ENCODE measurements around the gene FMN2.
"Not testable (repeated sequence)": the region's sequence is repeated elsewhere in the genome, so short reads cannot be mapped to it uniquely, and the experiment has no call there.

The FMN2 gene

DNA sequence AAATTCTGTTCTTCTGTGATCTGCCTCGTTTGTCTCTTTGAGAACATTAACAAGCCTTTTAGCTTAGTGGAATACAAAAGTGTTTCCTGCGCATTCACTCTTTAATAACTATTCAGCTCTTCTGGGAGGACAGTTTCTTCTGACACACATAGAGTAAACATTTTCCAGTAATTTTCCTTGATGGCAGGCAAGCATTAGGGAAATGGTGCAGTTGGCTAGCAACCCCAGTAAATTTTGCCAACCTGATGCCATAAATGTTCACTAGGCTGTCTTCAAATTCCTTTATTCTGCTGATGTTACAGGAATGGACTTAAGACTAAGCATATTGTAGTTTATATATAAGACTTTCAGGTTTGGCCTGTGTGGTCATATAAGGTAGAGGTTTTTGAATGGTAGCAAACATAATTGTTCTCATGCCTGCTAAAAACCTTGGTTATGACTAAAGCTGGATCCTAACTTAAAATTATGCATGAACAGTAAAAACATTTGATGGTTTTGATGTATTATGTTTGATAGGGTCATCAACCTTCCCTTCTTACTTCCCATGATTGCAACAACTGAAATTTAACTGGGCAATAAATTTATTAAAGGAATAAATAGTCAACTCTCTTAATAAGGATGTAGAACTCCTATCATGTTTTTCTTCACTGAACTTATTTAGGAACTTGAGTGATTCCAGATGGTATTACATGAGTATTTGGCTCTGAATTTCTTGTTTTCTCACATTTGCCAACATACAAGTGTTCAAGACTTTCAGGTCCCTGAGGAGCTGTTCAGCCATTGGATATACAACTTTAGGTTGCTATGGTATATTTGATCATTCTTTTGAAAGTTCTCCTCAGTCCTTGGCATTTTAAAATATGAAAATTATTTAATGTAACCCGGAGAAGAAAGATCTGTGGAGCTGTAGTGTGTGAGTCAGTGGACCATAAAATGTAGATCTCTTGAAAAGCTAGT is 223.4 kb downstream of the FMN2 start:
- DNase-seq (ENCODE audit: low spot score): no peak

DNA sequence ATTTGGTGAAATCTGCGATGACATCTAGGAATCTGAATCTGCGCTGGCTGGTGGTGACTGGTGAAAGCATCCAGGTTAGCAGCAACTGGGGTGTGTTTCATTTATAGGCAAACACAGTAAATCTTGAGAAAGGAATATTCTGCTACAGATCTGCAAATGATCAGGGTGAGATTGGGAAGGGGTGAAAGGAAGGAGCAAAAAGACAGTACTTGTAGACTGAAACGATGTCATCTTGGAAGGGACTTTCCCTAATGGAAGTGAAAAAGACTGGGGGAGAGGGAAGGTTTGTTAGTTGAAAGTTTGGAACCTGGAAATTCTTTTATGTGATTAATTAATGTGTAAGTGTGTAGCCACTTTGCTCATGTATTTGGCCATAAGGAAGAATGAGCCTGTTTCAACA is 228.3 kb downstream of the FMN2 start:
- DNase-seq (ENCODE audit: low spot score): no peak

DNA sequence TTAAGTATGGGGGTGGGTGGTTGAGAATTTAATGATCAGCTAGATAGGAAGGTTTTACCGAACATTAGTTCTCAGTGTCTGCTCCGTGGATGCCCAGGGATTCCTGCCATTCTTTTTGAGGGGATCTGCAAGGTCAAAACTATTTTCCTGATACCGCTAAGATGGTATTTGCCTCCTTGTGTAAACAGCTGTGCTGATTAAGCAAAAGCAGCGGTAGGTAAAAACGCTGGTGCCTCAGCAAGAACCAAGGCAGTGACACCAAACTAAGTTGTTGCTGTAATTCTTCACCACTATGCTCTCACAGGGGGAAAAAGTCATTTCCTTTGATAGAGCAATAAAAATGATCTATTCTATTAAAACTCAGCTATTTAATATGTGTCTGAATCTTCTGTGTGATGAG is 229.0 kb downstream of the FMN2 start:
- no peak for DNase-seq (ENCODE audit: low spot score)

DNA sequence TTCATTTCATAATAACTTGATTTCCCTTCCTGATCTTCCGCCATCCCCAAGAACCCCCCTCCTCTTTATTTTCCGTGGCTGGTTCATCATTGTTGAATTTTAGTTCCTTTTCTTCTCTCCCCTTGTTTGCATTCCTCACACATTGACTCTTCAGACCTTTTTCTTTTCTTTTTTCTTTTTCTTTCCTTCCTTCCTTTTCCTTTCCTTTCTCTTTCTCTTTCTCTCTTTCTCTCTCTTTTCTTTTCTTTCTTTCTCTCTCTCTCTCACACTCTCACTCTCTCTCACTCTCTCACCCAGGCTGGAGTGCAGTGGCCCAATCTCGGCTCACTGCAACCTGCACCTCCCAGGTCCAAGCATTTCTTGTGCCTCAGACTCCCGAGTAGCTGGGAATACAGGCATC is 231.3 kb downstream of the FMN2 start:
- DNase-seq (ENCODE audit: low spot score): no peak

DNA sequence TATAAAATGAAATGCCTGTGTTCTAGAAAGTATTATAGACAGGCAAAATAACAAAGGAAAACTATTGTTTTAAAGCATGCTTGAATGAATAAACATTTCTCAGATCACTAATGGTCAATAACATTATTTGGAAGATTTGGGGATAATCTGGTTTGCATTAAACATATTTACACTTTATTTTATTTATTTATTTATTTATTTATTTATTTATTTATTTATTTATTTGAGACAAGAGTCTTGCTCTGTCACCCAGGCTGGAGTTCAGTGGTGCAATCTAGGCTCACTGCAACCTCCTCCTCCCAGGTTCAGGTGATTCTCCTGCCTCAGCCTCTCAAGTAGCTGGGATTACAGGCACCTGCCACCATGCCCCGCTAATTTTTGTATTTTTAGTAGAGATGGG is 236.7 kb downstream of the FMN2 start:
- DNase-seq (ENCODE audit: low spot score): not testable (repeated sequence)

GRCh38 chr1:240329443-240329842 is 237.8 kb downstream of the FMN2 start:
- DNase-seq (ENCODE audit: low spot score): no peak

GRCh38 chr1:240332672-240333071 is 241.0 kb downstream of the FMN2 start:
- DNase-seq (ENCODE audit: low spot score): no peak

DNA sequence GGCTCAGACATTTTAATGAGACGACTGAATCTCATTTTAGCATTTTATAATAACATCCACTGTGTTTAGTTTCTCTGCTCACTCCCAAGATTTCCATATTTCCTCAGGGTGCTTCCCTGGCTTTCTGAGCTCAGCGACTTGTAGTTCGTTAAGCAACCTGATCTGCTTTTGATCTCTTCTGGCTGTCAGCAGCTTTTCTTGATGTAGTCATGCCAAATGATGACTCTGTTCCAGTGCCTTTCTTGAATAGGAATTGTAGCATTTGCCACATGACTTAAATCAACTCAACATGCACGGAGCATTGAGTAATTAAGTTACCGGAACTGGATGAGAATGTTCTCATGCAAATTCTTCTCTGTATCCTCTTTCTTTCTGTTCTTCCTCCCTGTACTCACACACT is 246.1 kb downstream of the FMN2 start:
- DNase-seq (ENCODE audit: low spot score): no peak

DNA sequence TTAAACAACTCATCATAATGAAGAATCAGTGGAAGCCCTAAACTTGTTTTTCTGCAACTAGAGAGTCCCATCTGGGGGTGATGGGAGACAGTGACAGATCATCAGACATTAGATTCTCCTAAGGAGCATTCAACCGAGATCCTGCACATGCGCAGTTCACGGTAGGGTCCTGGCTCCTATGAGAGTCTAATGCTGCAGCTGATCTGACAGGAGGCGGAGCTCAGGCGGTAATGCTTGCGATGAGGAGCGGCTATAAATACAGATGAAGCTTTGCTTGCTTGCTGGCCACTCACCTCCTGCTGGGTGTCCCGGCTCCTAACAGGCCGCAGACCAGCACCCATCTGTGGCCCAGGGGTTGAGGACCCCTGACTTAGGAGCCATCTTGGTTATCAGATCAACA is 247.2 kb downstream of the FMN2 start:
- DNase-seq (ENCODE audit: low spot score): no peak

DNA sequence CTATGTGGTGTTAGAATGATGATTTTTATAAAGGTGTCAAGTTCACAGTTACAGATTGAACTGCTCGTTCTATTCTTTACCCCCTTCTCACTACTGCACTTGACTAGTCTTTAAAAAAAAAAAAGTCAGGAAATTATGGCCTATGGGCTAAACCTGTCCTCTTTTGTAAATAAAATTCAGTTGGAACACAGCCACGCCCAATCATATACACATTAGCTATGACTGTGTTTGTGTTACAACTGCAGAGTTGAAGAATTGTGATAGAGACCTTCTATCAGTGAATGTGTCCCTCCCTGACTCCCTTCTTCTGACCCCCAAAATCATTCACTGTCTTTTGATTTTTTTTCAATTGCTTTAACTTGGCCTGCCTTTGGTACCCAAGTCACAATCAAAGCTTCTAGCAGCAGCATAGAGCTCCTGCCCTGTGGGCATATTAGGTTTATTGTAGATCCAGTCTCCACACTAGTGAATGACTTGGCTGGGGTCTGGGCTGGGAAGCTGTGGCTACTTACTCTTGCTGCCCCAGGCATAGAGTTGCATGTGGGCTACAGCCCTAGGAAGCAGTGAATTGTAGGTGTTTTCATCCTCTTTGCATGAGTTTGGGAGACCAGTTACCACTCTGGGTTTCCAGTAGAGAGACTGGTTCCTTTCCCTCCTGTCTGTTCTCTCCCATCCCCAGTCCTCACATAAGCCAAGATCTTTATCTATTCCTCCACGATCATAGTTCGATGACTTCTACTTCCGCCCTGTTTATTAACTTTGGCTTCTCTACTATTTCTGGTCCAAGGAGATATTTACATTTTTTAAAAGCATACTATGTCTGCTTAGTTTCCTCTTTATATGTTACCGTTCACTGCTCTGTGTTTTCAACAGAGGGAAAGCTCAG is 249.9 kb downstream of the FMN2 start:
- DNase-seq (ENCODE audit: low spot score): no peak

GRCh38 chr1:240342251-240342625 is 250.6 kb downstream of the FMN2 start:
- no peak for DNase-seq (ENCODE audit: low spot score)

- DNase-seq (ENCODE audit: low spot score): no peak
Measured at GRCh38 chr1:240343045-240343444, 251.4 kb downstream of the FMN2 start.

GRCh38 chr1:240343966-240344365 is 252.3 kb downstream of the FMN2 start:
- no peak for DNase-seq (ENCODE audit: low spot score)

GRCh38 chr1:240344918-240345317 is 253.2 kb downstream of the FMN2 start:
- DNase-seq (ENCODE audit: low spot score): no peak

GRCh38 chr1:240349695-240350094 is 258.0 kb downstream of the FMN2 start:
- no peak for DNase-seq (ENCODE audit: low spot score)

GRCh38 chr1:240350910-240351331 is 259.2 kb downstream of the FMN2 start:
- no peak for DNase-seq (ENCODE audit: low spot score)

DNA sequence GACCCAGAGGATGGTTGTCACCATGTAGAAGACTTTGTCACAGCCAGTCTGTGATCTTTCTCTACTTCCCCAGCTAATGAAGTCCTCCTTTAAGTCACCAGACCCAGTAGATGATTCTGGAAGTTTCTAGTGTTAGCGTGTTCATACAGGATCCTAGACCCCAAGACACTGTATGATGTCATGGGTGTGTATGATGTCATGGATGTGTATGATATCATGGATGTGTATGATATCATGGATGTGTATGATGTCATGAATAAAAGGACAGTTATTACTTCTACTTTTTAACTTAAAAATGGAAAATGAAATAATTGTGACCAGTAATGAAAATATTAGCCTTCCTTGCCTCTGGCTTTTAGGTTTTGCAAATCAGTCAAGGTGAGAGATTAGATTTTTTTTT is 260.0 kb downstream of the FMN2 start:
- no peak for DNase-seq (ENCODE audit: low spot score)

GRCh38 chr1:240352769-240353168 is 261.1 kb downstream of the FMN2 start:
- DNase-seq (ENCODE audit: low spot score): no peak

DNA sequence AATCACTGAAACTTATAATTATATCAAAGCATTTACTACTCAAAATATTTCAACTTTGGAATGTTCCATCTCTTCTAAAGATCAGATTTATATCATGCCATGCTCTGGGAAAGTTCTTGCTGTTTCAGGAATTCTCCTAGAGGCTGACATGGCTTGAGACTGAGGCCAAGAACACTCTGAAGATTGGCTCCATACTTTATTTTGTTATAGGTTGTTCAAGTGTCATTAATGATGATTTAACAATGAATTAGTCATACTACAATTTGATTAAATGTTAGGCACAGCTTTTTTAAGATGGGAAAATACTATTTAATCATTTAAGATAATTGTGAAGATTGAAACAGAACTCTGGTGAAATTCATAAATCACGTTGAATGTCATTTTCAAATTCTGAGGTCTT is 264.9 kb downstream of the FMN2 start:
- no peak for DNase-seq (ENCODE audit: low spot score)

- no peak for DNase-seq (ENCODE audit: low spot score)
Measured at GRCh38 chr1:240362046-240362445, 270.4 kb downstream of the FMN2 start.

- no peak for DNase-seq (ENCODE audit: low spot score)
Measured at GRCh38 chr1:240362826-240363225, 271.1 kb downstream of the FMN2 start.

DNA sequence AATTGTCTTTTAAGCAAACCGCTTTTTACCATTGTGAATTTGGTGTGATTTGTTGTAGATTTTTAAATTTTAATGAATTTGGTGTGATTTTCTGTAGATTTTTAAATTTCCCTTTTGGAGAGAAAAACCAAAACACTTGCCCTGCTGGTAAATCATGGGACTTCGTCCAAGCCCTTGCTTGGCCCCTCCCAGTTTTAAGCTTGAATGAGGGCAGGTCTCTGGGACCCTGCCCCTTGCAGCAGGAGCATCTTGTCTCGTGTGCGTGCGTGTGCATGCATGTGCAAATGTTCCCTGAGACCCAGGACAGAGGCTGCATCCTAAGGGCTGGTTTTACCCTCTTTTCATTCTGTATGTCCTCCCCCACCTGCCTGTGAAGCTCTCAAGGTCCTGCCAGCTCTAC is 271.6 kb downstream of the FMN2 start:
- no peak for DNase-seq (ENCODE audit: low spot score)

DNA sequence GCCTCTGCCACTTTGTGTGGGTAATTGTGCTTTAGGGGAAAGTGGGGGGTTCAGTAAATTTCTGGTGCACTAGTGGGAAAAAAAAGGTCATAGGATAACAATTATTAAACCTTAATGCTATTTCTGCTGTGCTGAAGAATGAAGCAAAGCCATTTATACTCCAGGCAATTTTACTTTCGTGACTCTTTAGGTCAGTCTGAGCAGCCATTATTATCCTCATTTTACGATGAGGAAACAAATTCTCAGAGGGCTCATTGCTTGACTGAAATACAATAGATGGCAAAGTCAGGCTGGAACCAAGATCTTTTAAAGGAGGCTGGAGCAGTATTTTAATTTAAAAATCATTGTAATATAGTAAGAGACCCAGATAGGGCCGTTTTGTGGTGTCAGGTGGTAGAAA is 272.2 kb downstream of the FMN2 start:
- DNase-seq (ENCODE audit: low spot score): no peak
